ENCODE measurements around the gene ADPRS.

DNA sequence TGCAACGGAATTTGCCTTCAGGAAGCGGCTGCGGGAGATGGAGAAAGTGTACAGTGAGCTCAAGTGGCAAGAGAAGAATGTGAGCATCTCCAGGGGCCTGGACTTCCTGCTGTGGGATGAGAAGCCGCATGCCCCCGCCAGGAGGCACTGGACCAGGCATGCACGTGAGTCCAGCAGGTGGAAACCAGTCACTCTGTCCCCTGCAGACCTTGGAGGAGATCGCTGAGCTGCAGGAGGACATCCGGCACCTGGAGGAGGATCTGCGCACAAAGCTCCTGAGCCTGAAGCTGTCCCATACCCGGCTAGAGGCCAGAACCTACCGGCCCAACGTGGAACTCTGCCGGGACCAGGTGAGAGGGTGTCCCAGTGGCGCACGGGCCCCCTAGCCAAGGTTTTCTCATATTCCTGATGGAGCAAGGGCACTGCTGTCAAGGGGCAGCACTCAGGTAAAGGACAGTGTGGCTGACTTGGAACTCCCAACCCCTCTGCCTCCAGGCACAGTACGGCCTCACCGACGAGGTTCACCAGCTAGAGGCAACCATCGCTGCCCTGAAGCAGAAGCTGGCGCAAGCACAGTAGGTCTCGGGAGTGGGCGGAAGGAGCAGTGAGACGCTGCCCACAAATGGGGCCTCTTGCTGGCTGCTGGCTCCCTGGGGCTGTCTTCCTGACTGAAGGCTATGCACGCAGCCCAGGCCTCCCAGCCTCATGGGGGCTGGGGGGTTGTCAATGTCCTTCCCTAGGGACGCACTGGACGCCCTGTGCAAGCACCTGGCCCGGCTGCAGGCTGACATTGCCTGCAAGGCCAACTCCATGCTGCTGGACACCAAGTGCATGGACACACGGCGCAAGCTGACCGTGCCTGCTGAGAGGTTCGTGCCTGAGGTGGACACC is 1.2 kb upstream of the ADPRS start:
- TF ChIP-seq, protein P1, sequence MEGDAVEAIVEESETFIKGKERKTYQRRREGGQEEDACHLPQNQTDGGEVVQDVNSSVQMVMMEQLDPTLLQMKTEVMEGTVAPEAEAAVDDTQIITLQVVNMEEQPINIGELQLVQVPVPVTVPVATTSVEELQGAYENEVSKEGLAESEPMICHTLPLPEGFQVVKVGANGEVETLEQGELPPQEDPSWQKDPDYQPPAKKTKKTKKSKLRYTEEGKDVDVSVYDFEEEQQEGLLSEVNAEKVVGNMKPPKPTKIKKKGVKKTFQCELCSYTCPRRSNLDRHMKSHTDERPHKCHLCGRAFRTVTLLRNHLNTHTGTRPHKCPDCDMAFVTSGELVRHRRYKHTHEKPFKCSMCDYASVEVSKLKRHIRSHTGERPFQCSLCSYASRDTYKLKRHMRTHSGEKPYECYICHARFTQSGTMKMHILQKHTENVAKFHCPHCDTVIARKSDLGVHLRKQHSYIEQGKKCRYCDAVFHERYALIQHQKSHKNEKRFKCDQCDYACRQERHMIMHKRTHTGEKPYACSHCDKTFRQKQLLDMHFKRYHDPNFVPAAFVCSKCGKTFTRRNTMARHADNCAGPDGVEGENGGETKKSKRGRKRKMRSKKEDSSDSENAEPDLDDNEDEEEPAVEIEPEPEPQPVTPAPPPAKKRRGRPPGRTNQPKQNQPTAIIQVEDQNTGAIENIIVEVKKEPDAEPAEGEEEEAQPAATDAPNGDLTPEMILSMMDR (IDR thresholded peaks at IDR 0.05), result no peak
- TF ChIP-seq EP300 (IDR thresholded peaks at IDR 0.05), result no peak
